ENCODE results near the gene GOLPH3. TPM values are rescaled to one million over a fixed set of nuclear protein-coding genes. Genes with fewer than 3 reads are reported as not detected.

The GOLPH3 gene
- polyA plus RNA-seq, 1 donor from 2014 or later, result 75.8 TPM

DNA sequence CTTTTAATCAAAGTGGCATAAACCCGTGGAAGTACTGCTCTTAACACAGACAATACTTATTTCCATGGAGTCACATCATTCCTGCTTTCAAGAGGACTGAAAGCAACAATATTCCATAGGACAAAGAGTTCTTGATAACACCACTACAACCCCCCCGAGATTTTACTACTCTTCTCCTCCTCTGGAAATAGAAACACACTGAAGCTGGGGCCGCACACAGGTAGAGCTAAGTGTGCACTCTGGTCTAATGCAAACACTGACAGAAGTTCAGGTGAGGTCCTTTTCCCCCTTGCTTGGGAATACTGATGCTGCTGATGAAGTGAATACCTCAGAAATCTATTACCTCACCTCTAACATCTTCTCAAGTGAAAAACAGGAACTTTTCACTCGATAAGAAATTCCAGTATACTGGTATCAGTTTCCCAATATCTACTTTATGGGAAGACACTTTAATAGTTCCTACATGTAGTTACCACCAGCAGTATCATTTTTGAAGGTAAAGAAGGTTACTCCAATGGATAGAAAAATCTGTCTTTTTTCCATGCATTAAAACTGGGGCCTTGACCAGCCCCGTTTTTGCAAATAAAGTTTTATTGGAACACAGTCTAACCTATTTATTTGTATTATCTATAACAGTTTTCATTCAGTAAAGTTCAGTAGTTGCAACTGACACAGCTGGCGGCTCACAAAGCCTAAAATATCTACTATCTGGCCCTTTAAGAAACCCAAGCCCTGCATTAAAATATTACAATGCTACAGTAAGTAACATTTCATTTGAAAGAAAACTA, 50.0 kb downstream of the GOLPH3 start:
- H3K9me3 ChIP-seq (ENCODE audit: low read length), result no peaks in the 10 kb centered on the region
- no peaks in the 10 kb centered on the region for H3K9me2 ChIP-seq (ENCODE audit: insufficient read depth, low read length)
- no peak overlapping the region for H2AFZ ChIP-seq (ENCODE audit: low read depth, low read length)
- peaks cover 10% of the 10 kb centered on the region for H3K79me2 ChIP-seq (replicated peaks; ENCODE audit: insufficient read depth, low read length)
- TF ChIP-seq EP300 (conservative IDR thresholded peaks at IDR 0.05; ENCODE audit: poor library complexity, severe bottlenecking) (no peak), EZH2 (IDR thresholded peaks at IDR 0.05; ENCODE audit: borderline replicate concordance, insufficient read depth, low read length, poor library complexity, severe bottlenecking) (no peak), RAD21 (conservative IDR thresholded peaks at IDR 0.05) (no peak), MXI1 (conservative IDR thresholded peaks at IDR 0.05; ENCODE audit: poor library complexity, severe bottlenecking) (no peak), POLR2AphosphoS5 (IDR thresholded peaks at IDR 0.05) (no peak), TAF1 (IDR thresholded peaks at IDR 0.05; ENCODE audit: low read depth) (no peak), SMC3 (conservative IDR thresholded peaks at IDR 0.05; ENCODE audit: poor library complexity) (no peak)
- TF ChIP-seq, protein P1, sequence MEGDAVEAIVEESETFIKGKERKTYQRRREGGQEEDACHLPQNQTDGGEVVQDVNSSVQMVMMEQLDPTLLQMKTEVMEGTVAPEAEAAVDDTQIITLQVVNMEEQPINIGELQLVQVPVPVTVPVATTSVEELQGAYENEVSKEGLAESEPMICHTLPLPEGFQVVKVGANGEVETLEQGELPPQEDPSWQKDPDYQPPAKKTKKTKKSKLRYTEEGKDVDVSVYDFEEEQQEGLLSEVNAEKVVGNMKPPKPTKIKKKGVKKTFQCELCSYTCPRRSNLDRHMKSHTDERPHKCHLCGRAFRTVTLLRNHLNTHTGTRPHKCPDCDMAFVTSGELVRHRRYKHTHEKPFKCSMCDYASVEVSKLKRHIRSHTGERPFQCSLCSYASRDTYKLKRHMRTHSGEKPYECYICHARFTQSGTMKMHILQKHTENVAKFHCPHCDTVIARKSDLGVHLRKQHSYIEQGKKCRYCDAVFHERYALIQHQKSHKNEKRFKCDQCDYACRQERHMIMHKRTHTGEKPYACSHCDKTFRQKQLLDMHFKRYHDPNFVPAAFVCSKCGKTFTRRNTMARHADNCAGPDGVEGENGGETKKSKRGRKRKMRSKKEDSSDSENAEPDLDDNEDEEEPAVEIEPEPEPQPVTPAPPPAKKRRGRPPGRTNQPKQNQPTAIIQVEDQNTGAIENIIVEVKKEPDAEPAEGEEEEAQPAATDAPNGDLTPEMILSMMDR (IDR thresholded peaks at IDR 0.05; ENCODE audit: poor library complexity, severe bottlenecking), result no peak
- TF ChIP-seq, protein P2, sequence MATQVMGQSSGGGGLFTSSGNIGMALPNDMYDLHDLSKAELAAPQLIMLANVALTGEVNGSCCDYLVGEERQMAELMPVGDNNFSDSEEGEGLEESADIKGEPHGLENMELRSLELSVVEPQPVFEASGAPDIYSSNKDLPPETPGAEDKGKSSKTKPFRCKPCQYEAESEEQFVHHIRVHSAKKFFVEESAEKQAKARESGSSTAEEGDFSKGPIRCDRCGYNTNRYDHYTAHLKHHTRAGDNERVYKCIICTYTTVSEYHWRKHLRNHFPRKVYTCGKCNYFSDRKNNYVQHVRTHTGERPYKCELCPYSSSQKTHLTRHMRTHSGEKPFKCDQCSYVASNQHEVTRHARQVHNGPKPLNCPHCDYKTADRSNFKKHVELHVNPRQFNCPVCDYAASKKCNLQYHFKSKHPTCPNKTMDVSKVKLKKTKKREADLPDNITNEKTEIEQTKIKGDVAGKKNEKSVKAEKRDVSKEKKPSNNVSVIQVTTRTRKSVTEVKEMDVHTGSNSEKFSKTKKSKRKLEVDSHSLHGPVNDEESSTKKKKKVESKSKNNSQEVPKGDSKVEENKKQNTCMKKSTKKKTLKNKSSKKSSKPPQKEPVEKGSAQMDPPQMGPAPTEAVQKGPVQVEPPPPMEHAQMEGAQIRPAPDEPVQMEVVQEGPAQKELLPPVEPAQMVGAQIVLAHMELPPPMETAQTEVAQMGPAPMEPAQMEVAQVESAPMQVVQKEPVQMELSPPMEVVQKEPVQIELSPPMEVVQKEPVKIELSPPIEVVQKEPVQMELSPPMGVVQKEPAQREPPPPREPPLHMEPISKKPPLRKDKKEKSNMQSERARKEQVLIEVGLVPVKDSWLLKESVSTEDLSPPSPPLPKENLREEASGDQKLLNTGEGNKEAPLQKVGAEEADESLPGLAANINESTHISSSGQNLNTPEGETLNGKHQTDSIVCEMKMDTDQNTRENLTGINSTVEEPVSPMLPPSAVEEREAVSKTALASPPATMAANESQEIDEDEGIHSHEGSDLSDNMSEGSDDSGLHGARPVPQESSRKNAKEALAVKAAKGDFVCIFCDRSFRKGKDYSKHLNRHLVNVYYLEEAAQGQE (IDR thresholded peaks at IDR 0.05; ENCODE audit: borderline replicate concordance), result no peak
- no peaks in the 10 kb centered on the region for H3K27me3 ChIP-seq (ENCODE audit: insufficient read depth, low read depth, low read length)
- H3K4me2 ChIP-seq (ENCODE audit: low read length), result no peak overlapping the region
- H3K36me3 ChIP-seq (ENCODE audit: insufficient read depth, low read length), result peaks cover 9% of the 10 kb centered on the region
- no peak overlapping the region for H3K27ac ChIP-seq (ENCODE audit: low read length)
- H3K9ac ChIP-seq (ENCODE audit: low read length), result no peak overlapping the region
- H4K20me1 ChIP-seq (ENCODE audit: insufficient read depth), result no peaks in the 10 kb centered on the region
- H3F3A ChIP-seq (ENCODE audit: insufficient read depth, low read length, poor library complexity, severe bottlenecking), result no peaks in the 10 kb centered on the region
- no peak overlapping the region for H3K4me3 ChIP-seq (ENCODE audit: low read length)

DNA sequence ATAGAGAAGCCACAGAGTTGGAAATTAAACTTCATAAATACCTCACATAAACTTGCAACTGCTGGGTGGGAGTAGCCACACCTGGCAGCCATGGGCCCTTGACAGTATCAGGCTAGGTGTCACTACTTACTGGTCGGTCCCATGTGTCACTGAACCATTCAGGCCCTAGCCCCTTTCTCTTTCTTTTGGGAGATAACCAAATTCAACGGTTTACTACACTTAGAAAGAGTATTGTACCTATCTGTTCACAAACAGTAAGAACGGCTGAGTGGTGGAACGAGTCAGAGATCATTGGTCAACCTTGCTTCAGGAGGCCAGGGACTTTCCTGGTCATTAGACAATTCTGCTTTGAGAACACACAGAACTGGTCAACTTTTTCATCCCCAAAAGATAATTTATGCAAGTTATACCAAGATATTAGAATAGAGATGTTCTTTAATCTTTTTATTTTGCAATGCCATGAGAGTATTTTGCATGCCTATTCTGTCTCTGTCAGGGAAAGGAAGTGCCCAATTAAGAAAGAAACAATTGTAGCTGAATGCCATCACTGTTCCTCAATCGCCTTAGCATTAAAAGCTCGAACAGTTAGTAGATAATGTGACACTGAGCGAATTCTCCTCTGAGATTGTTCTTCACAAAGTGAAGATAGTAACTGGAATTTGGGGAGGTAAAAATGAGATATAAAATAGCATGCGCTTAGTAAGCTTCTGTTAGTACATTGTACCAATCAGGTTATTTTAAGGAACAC, 50.9 kb downstream of the GOLPH3 start:
- TF ChIP-seq, protein P1 (IDR thresholded peaks at IDR 0.05; ENCODE audit: poor library complexity, severe bottlenecking), result no peak
- TF ChIP-seq TAF1 (IDR thresholded peaks at IDR 0.05; ENCODE audit: low read depth), result no peak
- no peak for TF ChIP-seq EP300 (conservative IDR thresholded peaks at IDR 0.05; ENCODE audit: poor library complexity, severe bottlenecking)
- TF ChIP-seq, protein P2 (IDR thresholded peaks at IDR 0.05; ENCODE audit: borderline replicate concordance), result no peak
- TF ChIP-seq MXI1 (conservative IDR thresholded peaks at IDR 0.05; ENCODE audit: poor library complexity, severe bottlenecking), result no peak
- TF ChIP-seq EZH2 (IDR thresholded peaks at IDR 0.05; ENCODE audit: borderline replicate concordance, insufficient read depth, low read length, poor library complexity, severe bottlenecking), result no peak
- no peak for TF ChIP-seq POLR2AphosphoS5 (IDR thresholded peaks at IDR 0.05)
- TF ChIP-seq RAD21 (conservative IDR thresholded peaks at IDR 0.05), result no peak
- no peak for TF ChIP-seq SMC3 (conservative IDR thresholded peaks at IDR 0.05; ENCODE audit: poor library complexity)
- H3K9me3 ChIP-seq (ENCODE audit: low read length), result no peaks in the 10 kb centered on the region
- H3K4me2 ChIP-seq (ENCODE audit: low read length), result no peak overlapping the region
- H3K79me2 ChIP-seq (replicated peaks; ENCODE audit: insufficient read depth, low read length), result peaks cover 10% of the 10 kb centered on the region
- no peak overlapping the region for H3K9ac ChIP-seq (ENCODE audit: low read length)
- no peak overlapping the region for H3K4me3 ChIP-seq (ENCODE audit: low read length)
- H3K27me3 ChIP-seq (ENCODE audit: insufficient read depth, low read depth, low read length), result no peaks in the 10 kb centered on the region
- H3K27ac ChIP-seq (ENCODE audit: low read length), result no peak overlapping the region
- no peaks in the 10 kb centered on the region for H3F3A ChIP-seq (ENCODE audit: insufficient read depth, low read length, poor library complexity, severe bottlenecking)
- no peak overlapping the region for H2AFZ ChIP-seq (ENCODE audit: low read depth, low read length)
- H3K9me2 ChIP-seq (ENCODE audit: insufficient read depth, low read length), result no peaks in the 10 kb centered on the region
- H3K36me3 ChIP-seq (ENCODE audit: insufficient read depth, low read length), result peaks cover 9% of the 10 kb centered on the region
- no peaks in the 10 kb centered on the region for H4K20me1 ChIP-seq (ENCODE audit: insufficient read depth)

Data from neural cell (in vitro differentiated cells).